Measurements from ENCODE around the gene SLC27A6.

SLC27A6 gene

DNA sequence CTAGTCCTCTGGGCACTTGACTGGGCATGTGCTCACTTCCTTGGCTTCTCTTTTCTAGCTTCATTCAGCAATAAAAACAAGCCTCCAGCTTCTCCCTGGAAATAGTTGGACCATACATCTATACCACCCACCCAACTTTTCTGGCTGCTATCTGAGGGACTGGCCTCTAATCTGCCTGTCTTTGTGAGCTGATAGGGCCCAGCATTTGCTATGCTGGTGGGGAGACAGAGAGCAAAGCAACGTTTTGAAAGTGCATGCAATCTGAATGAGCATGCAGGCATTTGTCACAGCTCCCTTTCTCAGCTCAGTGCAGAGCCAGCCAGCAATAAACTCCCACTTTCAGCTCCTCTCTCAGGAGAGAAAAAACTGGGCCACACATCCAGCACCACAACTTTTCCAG lies 78.6 kb downstream of the SLC27A6 start:
- TF ChIP-seq, protein P1, sequence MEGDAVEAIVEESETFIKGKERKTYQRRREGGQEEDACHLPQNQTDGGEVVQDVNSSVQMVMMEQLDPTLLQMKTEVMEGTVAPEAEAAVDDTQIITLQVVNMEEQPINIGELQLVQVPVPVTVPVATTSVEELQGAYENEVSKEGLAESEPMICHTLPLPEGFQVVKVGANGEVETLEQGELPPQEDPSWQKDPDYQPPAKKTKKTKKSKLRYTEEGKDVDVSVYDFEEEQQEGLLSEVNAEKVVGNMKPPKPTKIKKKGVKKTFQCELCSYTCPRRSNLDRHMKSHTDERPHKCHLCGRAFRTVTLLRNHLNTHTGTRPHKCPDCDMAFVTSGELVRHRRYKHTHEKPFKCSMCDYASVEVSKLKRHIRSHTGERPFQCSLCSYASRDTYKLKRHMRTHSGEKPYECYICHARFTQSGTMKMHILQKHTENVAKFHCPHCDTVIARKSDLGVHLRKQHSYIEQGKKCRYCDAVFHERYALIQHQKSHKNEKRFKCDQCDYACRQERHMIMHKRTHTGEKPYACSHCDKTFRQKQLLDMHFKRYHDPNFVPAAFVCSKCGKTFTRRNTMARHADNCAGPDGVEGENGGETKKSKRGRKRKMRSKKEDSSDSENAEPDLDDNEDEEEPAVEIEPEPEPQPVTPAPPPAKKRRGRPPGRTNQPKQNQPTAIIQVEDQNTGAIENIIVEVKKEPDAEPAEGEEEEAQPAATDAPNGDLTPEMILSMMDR (IDR thresholded peaks at IDR 0.05) = no peak
- Histone ChIP-seq H3K36me3 (no peaks in the 10 kb centered on the region), H3K4me1 (ENCODE audit: control insufficient read depth in 1 of 2, insufficient read depth in 1 of 2, low read depth in 1 of 2, low read length in 1 of 2) (no peaks in the 10 kb centered on the region), H3K27ac (no peak overlapping the region), H3K4me3 (ENCODE audit: low read depth in 1 of 2, low read length in 1 of 2) (no peak overlapping the region), H3K9me3 (no peaks in the 10 kb centered on the region), H3K27me3 (no peaks in the 10 kb centered on the region)

DNA sequence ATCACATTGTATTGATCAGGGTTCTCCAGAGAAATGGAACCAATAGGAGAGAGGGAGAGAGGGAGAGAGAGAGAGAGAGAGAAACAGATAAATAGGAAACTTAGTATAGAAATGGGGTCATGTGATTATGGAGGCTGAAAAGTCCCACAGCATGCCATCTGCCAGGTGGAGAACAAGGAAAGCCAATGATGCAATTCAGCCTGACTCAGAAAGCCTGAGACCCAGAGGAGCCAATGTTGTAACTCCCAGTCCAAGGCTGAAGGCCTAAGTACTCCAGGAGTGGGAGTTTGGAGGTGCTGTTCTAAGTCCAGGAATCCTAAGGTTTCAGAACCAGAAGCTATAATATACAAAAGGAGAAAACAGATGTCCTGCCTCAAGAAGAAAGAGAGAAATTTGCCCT lies 80.9 kb downstream of the SLC27A6 start:
- H3K36me3 ChIP-seq = no peaks in the 10 kb centered on the region
- no peak overlapping the region for H3K27ac ChIP-seq
- no peaks in the 10 kb centered on the region for H3K9me3 ChIP-seq
- no peak overlapping the region for H3K4me3 ChIP-seq (ENCODE audit: low read depth in 1 of 2, low read length in 1 of 2)
- H3K27me3 ChIP-seq = no peaks in the 10 kb centered on the region
- TF ChIP-seq, protein P1 (IDR thresholded peaks at IDR 0.05) = no peak
- H3K4me1 ChIP-seq (ENCODE audit: control insufficient read depth in 1 of 2, insufficient read depth in 1 of 2, low read depth in 1 of 2, low read length in 1 of 2) = no peaks in the 10 kb centered on the region

DNA sequence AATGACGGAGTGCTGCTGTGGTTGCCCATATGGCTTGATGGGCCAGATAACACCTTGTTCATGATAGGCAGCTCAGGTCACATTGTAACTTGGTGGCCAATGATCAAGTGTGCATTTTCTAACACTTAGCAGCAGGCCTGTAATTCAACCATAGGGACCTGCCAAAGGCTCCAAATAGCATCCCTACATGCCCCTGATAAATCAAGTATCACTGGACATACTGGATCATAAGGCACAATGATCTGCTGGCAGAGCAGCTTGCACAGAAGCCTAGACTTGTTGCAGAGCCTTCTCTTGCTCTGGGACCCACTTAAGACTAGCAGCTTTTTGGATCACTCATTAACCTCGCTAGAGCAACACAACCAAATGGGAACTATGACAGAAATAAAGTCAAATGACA lies 83.2 kb downstream of the SLC27A6 start:
- H3K27me3 ChIP-seq = no peaks in the 10 kb centered on the region
- no peaks in the 10 kb centered on the region for H3K36me3 ChIP-seq
- H3K4me1 ChIP-seq (ENCODE audit: control insufficient read depth in 1 of 2, insufficient read depth in 1 of 2, low read depth in 1 of 2, low read length in 1 of 2) = no peaks in the 10 kb centered on the region
- no peak overlapping the region for H3K27ac ChIP-seq
- TF ChIP-seq, protein P1 (IDR thresholded peaks at IDR 0.05) = no peak
- H3K9me3 ChIP-seq = no peaks in the 10 kb centered on the region
- no peak overlapping the region for H3K4me3 ChIP-seq (ENCODE audit: low read depth in 1 of 2, low read length in 1 of 2)

DNA sequence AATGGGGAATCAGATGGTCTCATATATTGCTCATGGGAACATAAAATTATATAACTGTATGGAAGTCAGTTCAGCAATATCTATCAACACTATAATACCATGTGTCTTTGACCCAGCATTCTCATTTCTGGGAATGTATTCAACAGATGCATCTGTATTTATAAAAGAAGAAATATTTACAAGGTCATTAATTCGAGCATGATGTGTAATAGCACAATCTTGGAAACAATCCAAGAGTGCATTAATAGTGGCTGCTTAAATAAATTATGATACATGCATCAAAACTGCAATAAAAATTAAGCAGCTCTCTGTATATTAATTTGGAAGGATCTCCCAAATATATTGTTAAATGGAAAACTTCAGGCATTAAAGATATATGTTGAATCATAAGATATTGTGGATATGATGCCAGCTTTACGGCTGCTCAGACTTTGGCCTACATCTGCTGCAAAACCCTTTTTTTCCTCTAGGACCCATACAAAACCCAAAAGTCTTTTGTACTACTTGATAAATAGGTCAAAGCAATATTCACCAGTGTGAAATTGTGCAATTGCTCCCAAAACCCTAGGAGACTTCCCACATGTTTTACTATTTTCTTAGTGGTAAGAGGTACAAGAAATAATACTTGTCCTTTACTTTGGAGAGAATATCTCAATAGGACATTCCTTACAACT lies 84.0 kb downstream of the SLC27A6 start:
- TF ChIP-seq, protein P1 (IDR thresholded peaks at IDR 0.05) = no peak
- Histone ChIP-seq H3K36me3 (no peaks in the 10 kb centered on the region), H3K4me3 (ENCODE audit: low read depth in 1 of 2, low read length in 1 of 2) (no peak overlapping the region), H3K27me3 (no peaks in the 10 kb centered on the region), H3K4me1 (ENCODE audit: control insufficient read depth in 1 of 2, insufficient read depth in 1 of 2, low read depth in 1 of 2, low read length in 1 of 2) (no peaks in the 10 kb centered on the region), H3K9me3 (no peaks in the 10 kb centered on the region), H3K27ac (no peak overlapping the region)

DNA sequence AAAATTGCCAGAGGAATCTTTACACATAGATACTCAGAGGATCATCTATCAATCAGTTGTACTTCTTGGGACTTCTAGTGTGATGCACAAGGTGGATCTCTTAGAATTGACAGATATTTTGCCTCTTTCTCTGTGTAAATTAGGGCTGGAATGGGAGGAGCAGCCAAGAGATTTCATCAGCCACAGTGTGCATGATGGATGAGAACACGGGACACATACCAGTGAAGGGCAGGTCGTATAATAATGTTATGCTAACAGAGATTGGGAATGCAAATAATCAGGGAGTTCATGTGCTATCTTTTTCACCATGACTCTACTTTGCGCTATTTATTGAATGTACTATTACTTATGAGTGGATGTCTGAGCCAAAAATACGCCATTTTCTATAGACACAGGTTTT lies 86.0 kb downstream of the SLC27A6 start:
- H3K4me1 ChIP-seq (ENCODE audit: control insufficient read depth in 1 of 2, insufficient read depth in 1 of 2, low read depth in 1 of 2, low read length in 1 of 2) = no peaks in the 10 kb centered on the region
- H3K27ac ChIP-seq = no peak overlapping the region
- H3K27me3 ChIP-seq = no peaks in the 10 kb centered on the region
- H3K9me3 ChIP-seq = no peaks in the 10 kb centered on the region
- no peaks in the 10 kb centered on the region for H3K36me3 ChIP-seq
- H3K4me3 ChIP-seq (ENCODE audit: low read depth in 1 of 2, low read length in 1 of 2) = no peak overlapping the region
- TF ChIP-seq, protein P1 (IDR thresholded peaks at IDR 0.05) = no peak

Data from neutrophil (primary cell).